Measurements from ENCODE around the gene ZNF41.
"Not testable (repeated sequence)": the region's sequence is repeated elsewhere in the genome, so short reads cannot be mapped to it uniquely, and the experiment has no call there.

The ZNF41 gene

GRCh38 chrX:47482512-47483305 lies at the start of gene ZNF41:
TSS of gene ZNF41 (minus strand) at chrX:47483222. CDS start at chrX:47467481, 15,741 bp downstream.
- peak; percentile 65 for DNase-seq (ENCODE audit: low read depth)

- DNase-seq (ENCODE audit: low read depth): no peak
Measured at GRCh38 chrX:47530049-47530448, 47.0 kb upstream of the ZNF41 start.

GRCh38 chrX:47529548-47529947 lies 46.5 kb upstream of the ZNF41 start:
- no peak for DNase-seq (ENCODE audit: low read depth)

GRCh38 chrX:47523713-47524166 lies 40.7 kb upstream of the ZNF41 start:
- DNase-seq (ENCODE audit: low read depth): no peak

GRCh38 chrX:47523297-47523696 lies 40.3 kb upstream of the ZNF41 start:
- DNase-seq (ENCODE audit: low read depth): peak; percentile 64

GRCh38 chrX:47518144-47518543 lies 35.1 kb upstream of the ZNF41 start:
- DNase-seq (ENCODE audit: low read depth): no peak

GRCh38 chrX:47515941-47516665 lies 33.1 kb upstream of the ZNF41 start:
- DNase-seq (ENCODE audit: low read depth): no peak

- no peak for DNase-seq (ENCODE audit: low read depth)
Measured at GRCh38 chrX:47514533-47515235, 31.7 kb upstream of the ZNF41 start.

- not testable (repeated sequence) for DNase-seq (ENCODE audit: low read depth)
Measured at GRCh38 chrX:47513034-47513965, 30.3 kb upstream of the ZNF41 start.

GRCh38 chrX:47512383-47512782 lies 29.4 kb upstream of the ZNF41 start:
- not testable (repeated sequence) for DNase-seq (ENCODE audit: low read depth)

GRCh38 chrX:47507153-47507867 lies 24.3 kb upstream of the ZNF41 start:
- DNase-seq (ENCODE audit: low read depth): no peak

- DNase-seq (ENCODE audit: low read depth): no peak
Measured at GRCh38 chrX:47503151-47503550, 20.1 kb upstream of the ZNF41 start.

GRCh38 chrX:47502316-47503125 lies 19.5 kb upstream of the ZNF41 start:
- DNase-seq (ENCODE audit: low read depth): no peak

- DNase-seq (ENCODE audit: low read depth): no peak
Measured at GRCh38 chrX:47501226-47502074, 18.4 kb upstream of the ZNF41 start.

GRCh38 chrX:47500554-47500953 lies 17.5 kb upstream of the ZNF41 start:
- no peak for DNase-seq (ENCODE audit: low read depth)

GRCh38 chrX:47499293-47499692 lies 16.3 kb upstream of the ZNF41 start:
- no peak for DNase-seq (ENCODE audit: low read depth)

- no peak for DNase-seq (ENCODE audit: low read depth)
Measured at GRCh38 chrX:47498411-47498810, 15.4 kb upstream of the ZNF41 start.

GRCh38 chrX:47497271-47497888 lies 14.4 kb upstream of the ZNF41 start:
- no peak for DNase-seq (ENCODE audit: low read depth)

- DNase-seq (ENCODE audit: low read depth): not testable (repeated sequence)
Measured at GRCh38 chrX:47492133-47492532, 9.1 kb upstream of the ZNF41 start.
